Testis (tissue), 3 donors: ENCODE data around the gene NKAIN2. TPM values are rescaled to one million over a fixed set of nuclear protein-coding genes. Genes with fewer than 3 reads are reported as not detected.
A peak's percentile ranks its signal among the peaks of the same experiment; 100 is the strongest.

ENCODE experiments used
- DNase-seq: peaks from one replicate; pipeline ENCODE4 v3.0.0-alpha.2; 2019
- H3K27ac ChIP-seq, 2 donors: fragments of 200-600 bp; sonication (generic); one replicate each; pipeline ENCODE4 v1.5.1; 2019
- H3K27me3 ChIP-seq: fragments of 200-600 bp; sonication (generic); one replicate; pipeline ENCODE4 v1.5.1; 2019
- H3K36me3 ChIP-seq: fragments of 200-600 bp; sonication (generic); one replicate; pipeline ENCODE4 v1.5.1; 2017; ENCODE audit warnings: low read depth; ENCODE audit errors: missing control alignments
- H3K4me1 ChIP-seq: fragments of 200-600 bp; sonication (generic); one replicate; pipeline ENCODE4 v1.5.1; 2019
- H3K4me3 ChIP-seq, 2 donors: fragments of 200-600 bp; sonication (generic); one replicate each; pipeline ENCODE4 v1.5.1; 2017 to 2019
- H3K9me3 ChIP-seq: fragments of 200-600 bp; sonication (generic); one replicate; pipeline ENCODE4 v1.5.1; 2017
- CTCF ChIP-seq, 3 experiments: fragments of 450-650 bp in 2 of 3; fragments of 200-600 bp in 1 of 3; sonication (generic) in 1 of 3; IDR thresholded peaks; one replicate each; pipeline ENCODE4 v1.5.1; 2016 to 2019; ENCODE audit warnings: antibody characterized with exemption in 3 of 3, mild to moderate bottlenecking in 2 of 3, moderate library complexity in 1 of 3
- POLR2A ChIP-seq: fragments of 450-650 bp; IDR thresholded peaks from one replicate; pipeline ENCODE4 v1.6.1; 2017; ENCODE audit warnings: antibody characterized with exemption, mild to moderate bottlenecking, moderate library complexity
- WGBS, 2 donors: methylation state at CpG; one replicate each; pipeline ENCODE4 v1.1.5; 2018; 5-methylcytosine and 5-hydroxymethylcytosine counted together
- intact Hi-C: fragments of 100-400 bp; cut with DNase I; formaldehyde crosslinking; loops from one replicate; pipeline ENCODE4 v1.15.1; 2023; ENCODE audit warnings: low total_unique reads
- polyA plus RNA-seq: library from polyadenylated mRNA; stranded (reverse); fragments of 350-450 nt; fragmentation: Illumina TruSeq; extraction: RNeasy Lipid Tissue Mini Kit (QIAGEN cat#74804); gene quantifications from one replicate; pipeline ENCODE4 v1.2.3, GENCODE V29; 2014; ENCODE audit warnings: low read depth, low replicate concordance; ENCODE audit not compliant: insufficient read depth
- total RNA-seq, 2 donors: library from RNA; depleted of rRNA; stranded (reverse); fragments of >200 nt; gene quantifications; one replicate each; pipeline ENCODE4 v1.2.3, GENCODE V29; 2016

The NKAIN2 gene
- total and polyA plus RNA-seq, 3 donors from 2014 or later = 0.56 to 1.1 (median 0.71) TPM

- H3K27ac ChIP-seq = no peak overlapping the region
- 91 to 94% methylated on average over 2 of the region's 2 CpGs for WGBS, 2 donors
- H3K36me3 ChIP-seq = no peaks in the 10 kb centered on the region
- H3K4me3 ChIP-seq = no peak overlapping the region
- no peak for TF ChIP-seq CTCF (IDR thresholded peaks at IDR 0.05)
- no peak for TF ChIP-seq POLR2A
- no peak for DNase-seq
- H3K27me3 ChIP-seq = no peaks in the 10 kb centered on the region
- no peaks in the 10 kb centered on the region for H3K4me1 ChIP-seq
- H3K9me3 ChIP-seq = no peaks in the 10 kb centered on the region
- intact Hi-C loops = no loop called here
Measured at GRCh38 chr6:124792386-124792785, 988.7 kb downstream of the NKAIN2 start.

GRCh38 chr6:124793398-124793797 lies 989.7 kb downstream of the NKAIN2 start:
- no peaks in the 10 kb centered on the region for H3K4me1 ChIP-seq
- H3K4me3 ChIP-seq = no peak overlapping the region
- intact Hi-C loops = no loop called here
- DNase-seq = no peak
- no peaks in the 10 kb centered on the region for H3K36me3 ChIP-seq
- TF ChIP-seq CTCF (IDR thresholded peaks at IDR 0.05) (no peak), POLR2A (no peak)
- H3K27me3 ChIP-seq = no peaks in the 10 kb centered on the region
- H3K9me3 ChIP-seq = no peaks in the 10 kb centered on the region
- H3K27ac ChIP-seq = no peak overlapping the region

GRCh38 chr6:124795643-124796463 lies 992.2 kb downstream of the NKAIN2 start:
- H3K9me3 ChIP-seq = no peaks in the 10 kb centered on the region
- DNase-seq = peak; percentile 72
- no peak overlapping the region for H3K4me3 ChIP-seq
- TF ChIP-seq CTCF (IDR thresholded peaks at IDR 0.05) = peak in 2 of 3 experiments; percentile 33 to 38
- no peak for TF ChIP-seq POLR2A
- H3K27ac ChIP-seq = no peak overlapping the region
- intact Hi-C loops = no loop called here
- WGBS, 2 donors = 89 to 90% methylated on average over 4 of the region's 4 CpGs
- no peaks in the 10 kb centered on the region for H3K4me1 ChIP-seq
- H3K27me3 ChIP-seq = no peaks in the 10 kb centered on the region
- no peaks in the 10 kb centered on the region for H3K36me3 ChIP-seq

GRCh38 chr6:124796464-124796970 lies 992.9 kb downstream of the NKAIN2 start:
- H3K27me3 ChIP-seq = no peaks in the 10 kb centered on the region
- no peaks in the 10 kb centered on the region for H3K9me3 ChIP-seq
- TF ChIP-seq CTCF (IDR thresholded peaks at IDR 0.05) (no peak), POLR2A (no peak)
- H3K4me3 ChIP-seq = no peak overlapping the region
- H3K27ac ChIP-seq = no peak overlapping the region
- WGBS, 2 donors = 87 to 93% methylated on average over 3 to 4 of the region's 4 CpGs
- H3K4me1 ChIP-seq = no peaks in the 10 kb centered on the region
- intact Hi-C loops = no loop called here
- DNase-seq = no peak
- no peaks in the 10 kb centered on the region for H3K36me3 ChIP-seq

GRCh38 chr6:124797224-124797623 lies 993.6 kb downstream of the NKAIN2 start:
- TF ChIP-seq POLR2A = no peak
- Histone ChIP-seq H3K4me1 (no peaks in the 10 kb centered on the region), H3K9me3 (no peaks in the 10 kb centered on the region), H3K27ac (no peak overlapping the region), H3K27me3 (no peaks in the 10 kb centered on the region), H3K36me3 (no peaks in the 10 kb centered on the region), H3K4me3 (no peak overlapping the region)
- intact Hi-C loops = no loop called here
- DNase-seq = no peak
